Smooth muscle cell of bladder (primary cell): ENCODE measurements around the gene CREB1. TPM values are rescaled to one million over a fixed set of nuclear protein-coding genes. Genes with fewer than 3 reads are reported as not detected.

Experiments used
- total RNA-seq: library from RNA; depleted of rRNA; stranded (reverse); fragments of >200 nt; gene quantifications from 2 replicates; pipeline ENCODE4 v1.2.3, GENCODE V29; 2014

The CREB1 gene
- 31.7 and 36.3 TPM in 2 replicates for total RNA-seq

DNA sequence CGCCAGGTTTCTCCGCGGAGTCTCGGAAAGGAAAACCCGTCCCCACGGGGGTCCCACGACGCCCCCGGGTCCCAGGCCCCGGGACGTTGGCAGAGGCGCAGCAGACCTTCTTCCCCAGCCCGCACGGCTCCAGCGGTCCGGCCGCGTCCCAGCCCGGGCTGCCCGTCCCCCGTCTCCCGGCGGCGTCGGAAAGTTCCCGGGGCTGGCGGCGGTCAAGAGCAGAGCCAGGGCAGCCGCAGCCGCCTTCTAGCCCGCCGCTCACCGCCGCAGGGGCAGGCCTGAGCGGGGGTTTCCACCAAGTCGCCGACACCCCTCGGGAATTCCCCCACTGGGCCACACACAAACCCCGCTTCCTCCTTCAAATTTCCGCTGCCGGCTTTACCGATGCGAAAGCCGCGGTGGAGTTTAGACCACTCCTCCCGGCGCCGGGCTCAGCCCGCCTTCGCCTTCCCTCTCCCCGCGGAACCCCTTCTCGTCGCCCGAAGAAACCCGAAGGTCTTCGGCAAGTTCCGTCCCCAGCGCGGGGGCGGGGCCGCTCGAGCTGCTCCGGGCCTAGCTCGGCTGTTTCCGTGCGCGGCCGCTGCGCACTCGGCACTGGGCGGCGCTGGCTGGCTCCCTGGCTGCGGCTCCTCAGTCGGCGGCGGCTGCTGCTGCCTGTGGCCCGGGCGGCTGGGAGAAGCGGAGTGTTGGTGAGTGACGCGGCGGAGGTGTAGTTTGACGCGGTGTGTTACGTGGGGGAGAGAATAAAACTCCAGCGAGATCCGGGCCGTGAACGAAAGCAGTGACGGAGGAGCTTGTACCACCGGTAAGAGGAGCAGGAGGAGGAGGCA lies at the start of gene CREB1:
TSS of gene CREB1 (plus strand) at position 633 of the 830 bp plus-strand sequence. CDS start 25,674 bp downstream, outside the sequence.

DNA sequence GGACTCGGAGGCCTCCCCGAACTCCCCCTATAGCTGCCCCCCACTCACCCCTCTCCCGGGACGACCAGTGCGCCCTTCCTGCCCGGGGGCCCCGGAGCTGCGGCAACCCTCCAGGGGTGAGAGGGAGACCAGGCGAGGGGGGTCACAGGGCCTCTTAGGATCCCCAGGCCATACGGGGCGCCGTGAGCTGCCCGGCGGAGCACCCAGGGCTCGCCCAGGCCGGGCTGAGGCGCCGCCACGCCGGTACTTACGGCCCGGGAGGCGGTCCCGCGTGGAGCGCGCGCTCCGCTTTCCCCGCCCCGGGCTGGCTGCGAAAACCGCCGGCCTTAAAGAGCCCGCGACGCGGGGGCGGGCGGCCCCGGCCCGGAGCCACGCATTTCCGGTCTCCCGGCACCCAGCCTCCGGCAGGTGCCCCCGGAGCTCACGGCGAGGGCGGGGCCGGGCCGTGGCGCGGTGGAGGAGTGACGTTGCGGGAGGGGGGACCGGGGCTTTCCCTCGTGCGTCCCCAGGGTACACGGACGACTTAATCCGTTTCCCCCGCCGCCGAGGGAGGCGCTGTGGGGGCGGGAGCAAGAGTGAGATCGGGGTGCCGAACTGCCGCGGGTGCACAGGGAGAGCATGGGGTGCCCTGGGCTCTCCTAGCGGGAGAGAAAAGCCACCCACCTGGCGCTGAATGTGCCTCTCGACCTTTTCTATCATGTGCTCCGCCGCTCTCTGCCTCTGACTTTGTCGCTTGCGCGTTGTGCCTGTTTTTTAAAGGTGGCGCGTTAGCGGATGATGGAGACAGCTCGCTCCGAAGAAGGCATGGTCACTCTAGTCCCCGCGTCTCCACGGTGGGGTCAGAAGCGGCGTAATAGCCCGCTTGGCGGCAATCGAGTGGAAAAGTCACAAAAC lies 95.5 kb downstream of the CREB1 start, which contains the start of gene METTL21A:
TSS of gene METTL21A (minus strand) at position 381 of the 894 bp plus-strand sequence. CDS start 1,019 bp downstream, outside the sequence.

Other genes with a start within 250 kb of the CREB1 start
- gene METTL21A, start 95.4 kb downstream of the CREB1 start, total RNA-seq = 7.9 and 8.1 TPM in 2 replicates
- 6.4 and 6.7 TPM in 2 replicates for gene CCNYL1, start 181.7 kb downstream of the CREB1 start, total RNA-seq
- gene FZD5, start 239.9 kb downstream of the CREB1 start, total RNA-seq = 0.43 and 0.74 TPM in 2 replicates